Fibroblast of lung (primary cell): Measurements from ENCODE around the gene CERS2. TPM values are rescaled to one million over a fixed set of nuclear protein-coding genes. Genes with fewer than 3 reads are reported as not detected.

Source experiments
- DNase-seq, 2 donors: peaks; one replicate each; pipeline versions ENCODE4 v3.0.0 to v3.0.0-alpha.2; 2010; ENCODE audit warnings: low read depth in 2 of 2
- H2AFZ ChIP-seq: 2 replicates; pipeline ENCODE4 v1.5.1; 2012; ENCODE audit warnings: low read length, control low read depth, inconsistent platforms
- H3K27ac ChIP-seq: 2 replicates; pipeline ENCODE4 v1.5.1; 2011; ENCODE audit warnings: low read length, control low read depth; ENCODE audit not compliant: insufficient read depth
- H3K27me3 ChIP-seq: 2 replicates; pipeline ENCODE4 v1.5.1; 2011; ENCODE audit warnings: mild to moderate bottlenecking, low read length; ENCODE audit not compliant: control insufficient read depth, insufficient read depth
- H3K36me3 ChIP-seq: 2 replicates; pipeline ENCODE4 v1.5.1; 2011; ENCODE audit warnings: low read length; ENCODE audit not compliant: control insufficient read depth, insufficient read depth
- H3K4me1 ChIP-seq: 2 replicates; pipeline ENCODE4 v1.5.1; 2011; ENCODE audit warnings: low read length; ENCODE audit not compliant: control insufficient read depth, insufficient read depth; ENCODE audit errors: extremely low read depth
- H3K4me2 ChIP-seq: 2 replicates; pipeline ENCODE4 v1.5.1; 2011; ENCODE audit warnings: low read length, control low read depth; ENCODE audit not compliant: insufficient read depth; ENCODE audit errors: extremely low read depth
- H3K4me3 ChIP-seq, 4 experiments: fragments of 200-600 bp in 1 of 4; sonication (generic) in 1 of 4; replicated peaks in 1 of 4; 2 replicates each; pipeline ENCODE4 v1.5.1; 2011 to 2016; ENCODE audit warnings: low read length in 4 of 4, low read depth in 3 of 4, mild to moderate bottlenecking in 3 of 4, control low read depth in 2 of 4, inconsistent platforms in 1 of 4, mixed read lengths in 1 of 4; ENCODE audit not compliant: insufficient read depth in 1 of 4; ENCODE audit errors: control extremely low read depth in 1 of 4
- H3K79me2 ChIP-seq: 2 replicates; pipeline ENCODE4 v1.5.1; 2012; ENCODE audit warnings: mild to moderate bottlenecking, low read length, inconsistent platforms; ENCODE audit not compliant: control insufficient read depth, insufficient read depth
- H3K9ac ChIP-seq: 2 replicates; pipeline ENCODE4 v1.5.1; 2011; ENCODE audit warnings: mild to moderate bottlenecking, low read length, control low read depth; ENCODE audit not compliant: insufficient read depth
- H3K9me3 ChIP-seq: 2 replicates; pipeline ENCODE4 v1.5.1; 2012; ENCODE audit warnings: low read depth, low read length; ENCODE audit not compliant: control insufficient read depth, insufficient read depth
- H4K20me1 ChIP-seq: 2 replicates; pipeline ENCODE4 v1.5.1; 2011; ENCODE audit warnings: low read length; ENCODE audit not compliant: control insufficient read depth, insufficient read depth; ENCODE audit errors: extremely low read depth
- CTCF ChIP-seq, 2 donors: IDR thresholded peaks in 1 of 2; conservative IDR thresholded peaks in 1 of 2; 1 replicate in 1 of 2; 2 replicates in 1 of 2; pipeline ENCODE4 v1.5.1; 2011 to 2012; ENCODE audit warnings: low read length in 2 of 2, control low read depth in 1 of 2, inconsistent platforms in 1 of 2, low read depth in 1 of 2, mild to moderate bottlenecking in 1 of 2
- EZH2 ChIP-seq: IDR thresholded peaks from 2 replicates; pipeline ENCODE4 v1.5.1; 2012; ENCODE audit warnings: low read length, control low read depth, mild to moderate bottlenecking; ENCODE audit errors: missing control alignments
- polyA plus RNA-seq, 2 donors: library from polyadenylated mRNA; depleted of rRNA in 1 of 2; stranded (reverse) in 1 of 2; unstranded in 1 of 2; fragments of >200 nt; gene quantifications; 2 replicates each; pipeline ENCODE4 v1.2.1, GENCODE V29; 2011 to 2012; ENCODE audit warnings: missing spikeins in 1 of 2
- total RNA-seq: library from RNA; depleted of rRNA; stranded (reverse); fragments of >200 nt; gene quantifications from 2 replicates; pipeline ENCODE4 v1.2.1, GENCODE V29; 2014

CERS2 gene
- total and polyA plus RNA-seq, 2 donors (not counting 1 experiment from before 2014, with no cell fraction given): 190 to 254 TPM

- H2AFZ ChIP-seq: peak within 1 kb of the TSS; percentile 97
- TF ChIP-seq EZH2: no peak
- H3K4me1 ChIP-seq: peaks cover 14% of the 10 kb centered on the region
- DNase-seq: peak; percentile 92 to 96
- peak within 1 kb of the TSS; percentile 86 for H3K9ac ChIP-seq
- peak within 1 kb of the TSS; percentile 94 for H3K27ac ChIP-seq
- H4K20me1 ChIP-seq: no peaks in the 10 kb centered on the region
- peaks cover 3% of the 10 kb centered on the region for H3K79me2 ChIP-seq
- peak within 1 kb of the TSS; percentile 94 for H3K4me2 ChIP-seq
- no peaks in the 10 kb centered on the region for H3K36me3 ChIP-seq
- H3K4me3 ChIP-seq: peak within 1 kb of the TSS; percentile 76 to 98 (median 88)
- H3K27me3 ChIP-seq: no peaks in the 10 kb centered on the region
- H3K9me3 ChIP-seq: no peaks in the 10 kb centered on the region
These were observed 33.9 kb upstream of the CERS2 start, which contains the start of gene PRUNE1 for GRCh38 chr1:151008244-151009205. Gene PRUNE1 (plus strand): TSS chr1:151008449. CDS start chr1:151008633, 184 bp downstream.

GRCh38 chr1:151007853-151008243 is 33.2 kb upstream of the CERS2 start:
- Histone ChIP-seq H2AFZ (peak overlapping the region; percentile 48), H3K36me3 (no peaks in the 10 kb centered on the region), H3K79me2 (peaks cover 3% of the 10 kb centered on the region), H3K4me2 (peak overlapping the region; percentile 83), H3K27me3 (no peaks in the 10 kb centered on the region), H3K4me1 (peaks cover 14% of the 10 kb centered on the region), H3K9ac (peak overlapping the region; percentile 48), H4K20me1 (no peaks in the 10 kb centered on the region), H3K27ac (peak overlapping the region; percentile 94), H3K4me3 (peak overlapping the region; percentile 16 to 94 (median 42)), H3K9me3 (no peaks in the 10 kb centered on the region)
- no peak for DNase-seq
- TF ChIP-seq EZH2 (no peak), CTCF (conservative IDR thresholded peaks at IDR 0.05 in 1 of 2, IDR thresholded peaks at IDR 0.05 in 1 of 2; ENCODE audit: low read depth in 1 of 2, low read length in 2 of 2) (no peak)

GRCh38 chr1:151006327-151007052 is 31.9 kb upstream of the CERS2 start, which contains the start of gene MINDY1:
Gene MINDY1 (minus strand): TSS chr1:151006902. CDS start chr1:151002617, 4,285 bp downstream.
- Histone ChIP-seq H3K4me1 (peaks cover 14% of the 10 kb centered on the region), H3K9ac (peak within 1 kb of the TSS; percentile 56), H4K20me1 (no peaks in the 10 kb centered on the region), H3K9me3 (no peaks in the 10 kb centered on the region), H2AFZ (peak within 1 kb of the TSS; percentile 84), H3K27ac (peak within 1 kb of the TSS; percentile 94), H3K27me3 (no peaks in the 10 kb centered on the region), H3K36me3 (no peaks in the 10 kb centered on the region), H3K4me2 (peak within 1 kb of the TSS; percentile 99), H3K4me3 (peak within 1 kb of the TSS; percentile 64 to 94 (median 72)), H3K79me2 (peaks cover 3% of the 10 kb centered on the region)
- DNase-seq: peak; percentile 86 to 89
- TF ChIP-seq CTCF (conservative IDR thresholded peaks at IDR 0.05 in 1 of 2, IDR thresholded peaks at IDR 0.05 in 1 of 2; ENCODE audit: low read depth in 1 of 2, low read length in 2 of 2) (peak; percentile 56 to 70), EZH2 (no peak)
